DND-41 (cell line): Measurements from ENCODE around the gene ZNF827.

Experiments
- ATAC-seq: fragments of 200-7000 bp; cut with Tn5 transposase; 3 replicates; pipeline ENCODE4 v1.9.1; 2021; ENCODE audit warnings: low read depth; ENCODE audit not compliant: insufficient read depth
- DNase-seq: peaks from one replicate; pipeline ENCODE4 v3.0.0-alpha.2; 2020
- H2AFZ ChIP-seq: 2 replicates; pipeline ENCODE4 v1.6.0; 2012; ENCODE audit warnings: low read depth, low read length
- H3K27ac ChIP-seq: 2 replicates; pipeline ENCODE4 v1.5.1; 2012; ENCODE audit warnings: low read length, inconsistent platforms
- H3K27me3 ChIP-seq: fragments of 200-600 bp; sonication (generic); 2 replicates; pipeline ENCODE4 v1.6.0; 2012; ENCODE audit warnings: low read length, mild to moderate bottlenecking, inconsistent platforms; ENCODE audit not compliant: insufficient read depth, poor library complexity
- H3K36me3 ChIP-seq: 2 replicates; pipeline ENCODE4 v1.5.1; 2012; ENCODE audit warnings: low read length, inconsistent platforms; ENCODE audit not compliant: insufficient read depth
- H3K4me1 ChIP-seq: 2 replicates; pipeline ENCODE4 v1.5.1; 2012; ENCODE audit warnings: mild to moderate bottlenecking, low read length; ENCODE audit not compliant: insufficient read depth
- H3K4me2 ChIP-seq: 2 replicates; pipeline ENCODE4 v1.6.0; 2012; ENCODE audit warnings: mild to moderate bottlenecking, moderate library complexity, low read length, inconsistent platforms; ENCODE audit not compliant: insufficient read depth
- H3K4me3 ChIP-seq, 2 experiments: fragments of 200-600 bp in 1 of 2; shearing (Covaris generic) in 1 of 2; 2 replicates each; pipeline ENCODE4 v1.5.1; 2012 to 2016; ENCODE audit warnings: inconsistent platforms in 2 of 2, low read length in 2 of 2, mild to moderate bottlenecking in 2 of 2, low read depth in 1 of 2, moderate library complexity in 1 of 2
- H3K79me2 ChIP-seq: 2 replicates; pipeline ENCODE4 v1.6.0; 2012; ENCODE audit warnings: low read length, inconsistent platforms; ENCODE audit not compliant: insufficient read depth
- H3K9ac ChIP-seq: 2 replicates; pipeline ENCODE4 v1.6.0; 2012; ENCODE audit warnings: low read depth, mild to moderate bottlenecking, inconsistent platforms, low read length, moderate library complexity
- H3K9me3 ChIP-seq: 2 replicates; pipeline ENCODE4 v1.5.1; 2012; ENCODE audit warnings: low read length, moderate library complexity, mild to moderate bottlenecking, inconsistent platforms; ENCODE audit not compliant: insufficient read depth, severe bottlenecking
- H4K20me1 ChIP-seq: 2 replicates; pipeline ENCODE4 v1.6.0; 2012; ENCODE audit warnings: low read length; ENCODE audit not compliant: insufficient read depth
- EZH2 ChIP-seq: IDR thresholded peaks from 3 replicates; pipeline ENCODE4 v1.6.1; 2012; ENCODE audit warnings: borderline replicate concordance, low read depth, mild to moderate bottlenecking, moderate library complexity, low read length, inconsistent platforms; ENCODE audit not compliant: severe bottlenecking
- TF ChIP-seq, protein P1 (sequence below): IDR thresholded peaks from 2 replicates; pipeline ENCODE4 v1.5.1; 2012; ENCODE audit warnings: borderline replicate concordance, low read length, moderate library complexity, mild to moderate bottlenecking; ENCODE audit not compliant: poor library complexity, severe bottlenecking; ENCODE audit errors: extremely low read depth

ZNF827 gene

GRCh38 chr4:145734576-145735346 is 203.9 kb downstream of the ZNF827 start:
- H3K4me1 ChIP-seq: peaks cover 14% of the 10 kb centered on the region
- no peak for DNase-seq

GRCh38 chr4:145734031-145734430 is 204.6 kb downstream of the ZNF827 start:
- Histone ChIP-seq H3K36me3 (no peaks in the 10 kb centered on the region), H3K9me3 (no peaks in the 10 kb centered on the region), H3K79me2 (no peaks in the 10 kb centered on the region), H3K4me2 (no peak overlapping the region), H3K4me1 (peaks cover 14% of the 10 kb centered on the region), H2AFZ (peak overlapping the region; percentile 78; the same call in 1 of the 2 replicates), H3K27ac (no peak overlapping the region), H4K20me1 (no peaks in the 10 kb centered on the region), H3K4me3 (no peak overlapping the region), H3K27me3 (no peaks in the 10 kb centered on the region), H3K9ac (no peak overlapping the region)
- ATAC-seq: no peak
- no peak for DNase-seq
- no peak for TF ChIP-seq EZH2
- TF ChIP-seq, protein P1, sequence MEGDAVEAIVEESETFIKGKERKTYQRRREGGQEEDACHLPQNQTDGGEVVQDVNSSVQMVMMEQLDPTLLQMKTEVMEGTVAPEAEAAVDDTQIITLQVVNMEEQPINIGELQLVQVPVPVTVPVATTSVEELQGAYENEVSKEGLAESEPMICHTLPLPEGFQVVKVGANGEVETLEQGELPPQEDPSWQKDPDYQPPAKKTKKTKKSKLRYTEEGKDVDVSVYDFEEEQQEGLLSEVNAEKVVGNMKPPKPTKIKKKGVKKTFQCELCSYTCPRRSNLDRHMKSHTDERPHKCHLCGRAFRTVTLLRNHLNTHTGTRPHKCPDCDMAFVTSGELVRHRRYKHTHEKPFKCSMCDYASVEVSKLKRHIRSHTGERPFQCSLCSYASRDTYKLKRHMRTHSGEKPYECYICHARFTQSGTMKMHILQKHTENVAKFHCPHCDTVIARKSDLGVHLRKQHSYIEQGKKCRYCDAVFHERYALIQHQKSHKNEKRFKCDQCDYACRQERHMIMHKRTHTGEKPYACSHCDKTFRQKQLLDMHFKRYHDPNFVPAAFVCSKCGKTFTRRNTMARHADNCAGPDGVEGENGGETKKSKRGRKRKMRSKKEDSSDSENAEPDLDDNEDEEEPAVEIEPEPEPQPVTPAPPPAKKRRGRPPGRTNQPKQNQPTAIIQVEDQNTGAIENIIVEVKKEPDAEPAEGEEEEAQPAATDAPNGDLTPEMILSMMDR: no peak

More at GRCh38 chr4:145734576-145735346, 203.9 kb downstream of the ZNF827 start:
- TF ChIP-seq, protein P1: no peak
- no peak for TF ChIP-seq EZH2
- Histone ChIP-seq H3K27ac (no peak overlapping the region), H3K27me3 (no peaks in the 10 kb centered on the region), H3K4me2 (no peak overlapping the region), H3K36me3 (no peaks in the 10 kb centered on the region), H3K4me3 (no peak overlapping the region), H3K79me2 (no peaks in the 10 kb centered on the region), H2AFZ (peak overlapping the region; percentile 49; the same call in 1 of the 2 replicates), H3K9ac (no peak overlapping the region), H4K20me1 (no peaks in the 10 kb centered on the region), H3K9me3 (no peaks in the 10 kb centered on the region)
- no peak for ATAC-seq

DNA sequence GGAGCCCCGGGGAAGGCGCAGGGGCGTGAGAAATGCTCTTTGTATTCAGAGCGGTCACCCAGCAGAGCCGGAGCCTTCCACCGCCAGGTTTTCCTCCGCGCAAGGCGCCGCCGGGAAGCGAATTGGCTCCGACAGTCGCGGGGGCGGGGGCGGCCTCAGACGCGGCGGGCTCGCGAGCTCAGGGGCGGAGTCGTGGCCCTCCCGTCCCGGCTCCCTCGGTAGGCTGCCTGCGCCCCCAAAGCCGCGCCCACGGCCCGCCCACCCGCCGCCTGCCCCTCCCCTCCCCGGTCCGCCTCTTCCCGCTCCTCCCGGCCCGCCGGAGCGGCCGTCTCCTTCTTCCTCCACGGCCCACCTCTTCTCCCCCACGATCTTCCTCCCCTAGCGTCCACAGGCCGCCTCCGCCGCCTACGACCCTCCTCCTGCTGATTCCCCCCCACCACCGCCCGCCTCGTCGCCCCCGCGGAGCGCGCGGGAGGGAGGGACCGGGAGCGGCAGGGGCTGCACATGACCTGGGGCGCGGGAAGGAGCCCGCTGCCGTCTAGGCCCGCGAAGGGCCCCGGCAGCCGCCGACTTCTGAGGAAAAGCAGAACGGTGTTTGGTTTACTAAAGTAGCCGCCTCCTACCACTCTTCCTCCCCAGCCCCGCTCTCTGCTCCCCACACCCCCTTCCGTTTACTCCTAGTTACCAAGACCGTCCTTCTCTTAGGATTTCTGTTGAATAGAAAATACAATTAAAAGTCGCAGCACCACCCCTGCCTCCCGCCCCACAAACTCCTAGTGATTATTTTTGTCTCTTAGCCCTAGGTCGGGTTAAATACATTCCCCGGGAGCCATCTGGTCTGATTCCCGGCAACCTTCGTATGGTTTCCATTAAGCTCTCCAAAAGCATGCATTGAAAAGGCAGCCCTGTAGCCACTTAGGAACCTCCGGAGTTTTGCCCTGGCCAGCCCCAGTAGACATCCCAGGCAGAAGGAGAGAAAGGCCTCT is 205.4 kb downstream of the ZNF827 start:
- peak overlapping the region; percentile 29 to 59; a peak in 3 of 4 replicates for H3K4me3 ChIP-seq
- peaks cover 14% of the 10 kb centered on the region for H3K4me1 ChIP-seq
- H3K27me3 ChIP-seq: no peaks in the 10 kb centered on the region
- peak; percentile 90 for DNase-seq
- H3K9ac ChIP-seq: peak overlapping the region; percentile 58
- peak; percentile 95 for ATAC-seq
- no peaks in the 10 kb centered on the region for H3K36me3 ChIP-seq
- H3K79me2 ChIP-seq: no peaks in the 10 kb centered on the region
- no peaks in the 10 kb centered on the region for H3K9me3 ChIP-seq
- peak overlapping the region; percentile 86 for H2AFZ ChIP-seq
- H4K20me1 ChIP-seq: no peaks in the 10 kb centered on the region
- H3K27ac ChIP-seq: peak overlapping the region; percentile 52
- H3K4me2 ChIP-seq: peak overlapping the region; percentile 72
- TF ChIP-seq, protein P1: no peak
- TF ChIP-seq EZH2: no peak
